GM11168 (cell line): ENCODE measurements around the gene MEI1.
"Not testable (repeated sequence)": the region's sequence is repeated elsewhere in the genome, so short reads cannot be mapped to it uniquely, and the experiment has no call there.

Experiments used
- in situ Hi-C: fragments of 300-500 bp; cut with MboI; formaldehyde crosslinking; loops from one replicate; pipeline ENCODE4 v1.12.0; 2022; ENCODE audit warnings: low sequenced_read_pairs; ENCODE audit not compliant: unreplicated experiment

The MEI1 gene

GRCh38 chr22:41732096-41732772 is 32.9 kb downstream of the MEI1 start:
- in situ Hi-C loops = no loop called here

- in situ Hi-C loops = not testable (repeated sequence)
These were observed 33.9 kb downstream of the MEI1 start for GRCh38 chr22:41733241-41733640.

- in situ Hi-C loops = no loop called here
These were observed 40.3 kb downstream of the MEI1 start for GRCh38 chr22:41739576-41739975.

- in situ Hi-C loops = no loop called here
These were observed 43.6 kb downstream of the MEI1 start for GRCh38 chr22:41742918-41743317.

- in situ Hi-C loops = no loop called here
These were observed 46.7 kb downstream of the MEI1 start for GRCh38 chr22:41745968-41746367.

GRCh38 chr22:41746567-41747400 is 47.5 kb downstream of the MEI1 start:
- in situ Hi-C loops = no loop called here

- in situ Hi-C loops = no loop called here
These were observed 53.0 kb downstream of the MEI1 start for GRCh38 chr22:41752011-41752970.

- in situ Hi-C loops = no loop called here
These were observed 54.7 kb downstream of the MEI1 start for GRCh38 chr22:41753984-41754383.

- in situ Hi-C loops = no loop called here
These were observed 58.2 kb downstream of the MEI1 start for GRCh38 chr22:41757502-41757901.

GRCh38 chr22:41758231-41758630 is 58.9 kb downstream of the MEI1 start:
- in situ Hi-C loops = no loop called here

GRCh38 chr22:41762980-41763779 is 63.9 kb downstream of the MEI1 start:
- in situ Hi-C loops = no loop called here

- in situ Hi-C loops = no loop called here
These were observed 67.2 kb downstream of the MEI1 start for GRCh38 chr22:41766476-41766875.

GRCh38 chr22:41768430-41768829 is 69.1 kb downstream of the MEI1 start:
- in situ Hi-C loops = no loop called here

- in situ Hi-C loops = no loop called here
These were observed 71.6 kb downstream of the MEI1 start for GRCh38 chr22:41770715-41771468.

- in situ Hi-C loops = no loop called here
These were observed 72.9 kb downstream of the MEI1 start for GRCh38 chr22:41772198-41772597.

- in situ Hi-C loops = no loop called here
These were observed 73.3 kb downstream of the MEI1 start for GRCh38 chr22:41772645-41773044.

- in situ Hi-C loops = no loop called here
These were observed 76.0 kb downstream of the MEI1 start for GRCh38 chr22:41775338-41775737.

GRCh38 chr22:41775976-41776375 is 76.7 kb downstream of the MEI1 start:
- in situ Hi-C loops = no loop called here

GRCh38 chr22:41776381-41776780 is 77.1 kb downstream of the MEI1 start:
- in situ Hi-C loops = no loop called here
